GM12878 (cell line): ENCODE measurements around the gene S100A12. TPM values are rescaled to one million over a fixed set of nuclear protein-coding genes. Genes with fewer than 3 reads are reported as not detected.

Source experiments
- ATAC-seq: fragments of 200-7000 bp; cut with Tn5 transposase; 3 replicates; pipeline ENCODE4 v1.9.1; 2020; ENCODE audit warnings: mild to moderate bottlenecking, moderate library complexity
- BruUV-seq: library from RNA; stranded (reverse); fragments of 400-500 nt; replicated peaks from 2 replicates; lab custom pipeline; 2021; lab: Mats Ljungman, UMichigan
- CTCF ChIA-PET: fragments of 300-600 bp; sonication (Branson Sonifier 250); formaldehyde crosslinking; extraction: SDS; loops from one replicate; lab custom pipeline; 2021; ENCODE audit warnings: inconsistent platforms; lab: Yijun Ruan, JAX
- POLR2A ChIA-PET: fragments of 350-600 bp; formaldehyde crosslinking; extraction: SDS; loops from one replicate; lab custom pipeline; 2021; ENCODE audit warnings: inconsistent platforms; lab: Charles Lee
- RAD21 ChIA-PET: fragments of 300-600 bp; sonication (Branson Sonifier 250); formaldehyde crosslinking; loops from one replicate; lab custom pipeline; 2023; ENCODE audit warnings: antibody characterized with exemption; ENCODE audit not compliant: unreplicated experiment; lab: Charles Lee
- SMC1A ChIA-PET: fragments of 300-600 bp; sonication (Branson Sonifier 250); formaldehyde crosslinking; loops from one replicate; lab custom pipeline; 2023; ENCODE audit not compliant: unreplicated experiment, uncharacterized antibody; lab: Charles Lee
- DNase-seq: peaks from one replicate; pipeline ENCODE4 v3.0.0-alpha.2; 2011; ENCODE audit warnings: low read depth, low spot score
- FAIRE-seq: peaks from 3 replicates; lab custom pipeline; 2011; peaks lifted over from hg19 to GRCh38; lab: Jason Lieb, UNC
- H2AFZ ChIP-seq: 2 replicates; pipeline ENCODE4 v1.6.0; 2011; ENCODE audit warnings: low read depth, low read length, control low read depth; ENCODE audit not compliant: control insufficient read depth
- H3K27ac ChIP-seq: 2 replicates; pipeline ENCODE4 v1.5.1; 2011; ENCODE audit warnings: control low read depth; ENCODE audit not compliant: control insufficient read depth, insufficient read depth
- H3K27me3 ChIP-seq, 2 experiments: replicated peaks in 1 of 2; 2 replicates each; pipeline versions ENCODE4 v1.6.0 to v1.6.1; 2011; ENCODE audit warnings: low read length in 1 of 2; ENCODE audit not compliant: control insufficient read depth in 2 of 2, insufficient read depth in 2 of 2
- H3K36me3 ChIP-seq, 2 experiments: 2 replicates each; pipeline ENCODE4 v1.5.1; 2011; ENCODE audit warnings: low read length in 1 of 2; ENCODE audit not compliant: control insufficient read depth in 2 of 2, insufficient read depth in 2 of 2
- H3K4me1 ChIP-seq: 2 replicates; pipeline ENCODE4 v1.6.1; 2011; ENCODE audit warnings: mild to moderate bottlenecking, low read length, moderate library complexity, mixed read lengths; ENCODE audit not compliant: control insufficient read depth, insufficient read depth
- H3K4me2 ChIP-seq: 2 replicates; pipeline ENCODE4 v1.6.0; 2011; ENCODE audit warnings: control low read depth; ENCODE audit not compliant: control insufficient read depth, insufficient read depth
- H3K4me3 ChIP-seq: fragments of 200-600 bp; sonication (generic); 2 replicates; pipeline ENCODE4 v1.5.1; 2016
- H3K79me2 ChIP-seq: 2 replicates; pipeline ENCODE4 v1.6.0; 2011; ENCODE audit warnings: low read length; ENCODE audit not compliant: control insufficient read depth, insufficient read depth
- H3K9ac ChIP-seq: 2 replicates; pipeline ENCODE4 v1.8.0; 2011; ENCODE audit warnings: low read length, control low read depth, mixed read lengths; ENCODE audit not compliant: control insufficient read depth, insufficient read depth
- H3K9me3 ChIP-seq: replicated peaks from 3 replicates; pipeline ENCODE4 v1.5.1; 2011; ENCODE audit warnings: mild to moderate bottlenecking, low read length; ENCODE audit not compliant: control insufficient read depth, insufficient read depth
- H4K20me1 ChIP-seq: 2 replicates; pipeline ENCODE4 v1.6.0; 2011; ENCODE audit not compliant: control insufficient read depth, insufficient read depth
- ATF7 ChIP-seq: fragments of 450-650 bp; IDR thresholded peaks from 2 replicates; pipeline ENCODE4 v1.6.1; 2016; ENCODE audit warnings: low read depth, mild to moderate bottlenecking
- BACH1 ChIP-seq: fragments of 450-650 bp; IDR thresholded peaks from 2 replicates; pipeline ENCODE4 v1.6.1; 2017; ENCODE audit warnings: mild to moderate bottlenecking, borderline replicate concordance
- CBFB ChIP-seq: IDR thresholded peaks from 2 replicates; pipeline ENCODE4 v1.6.1; 2016; ENCODE audit warnings: antibody characterized with exemption, low read depth
- DPF2 ChIP-seq: fragments of 450-650 bp; IDR thresholded peaks from 2 replicates; pipeline ENCODE4 v1.6.1; 2017; ENCODE audit warnings: mild to moderate bottlenecking
- EED ChIP-seq: sonication (generic); IDR thresholded peaks from 2 replicates; pipeline ENCODE4 v1.6.1; 2016; ENCODE audit warnings: antibody characterized with exemption, low read depth
- ESRRA ChIP-seq: IDR thresholded peaks from 2 replicates; pipeline ENCODE4 v1.6.1; 2012; ENCODE audit warnings: mild to moderate bottlenecking, low read length, improper control_type of control experiment
- ETV6 ChIP-seq, 2 experiments: fragments of 450-650 bp in 1 of 2; IDR thresholded peaks in 1 of 2; conservative IDR thresholded peaks in 1 of 2; 2 replicates each; pipeline ENCODE4 v1.6.1; 2014; ENCODE audit warnings: antibody characterized with exemption in 1 of 2, borderline replicate concordance in 1 of 2, low read depth in 1 of 2, mild to moderate bottlenecking in 1 of 2, moderate library complexity in 1 of 2
- FOXM1 ChIP-seq: IDR thresholded peaks from 2 replicates; pipeline ENCODE4 v1.6.1; 2012; ENCODE audit warnings: low read depth, mild to moderate bottlenecking, inconsistent platforms, low read length, moderate library complexity
- HDAC2 ChIP-seq: fragments of 200-600 bp; sonication (generic); IDR thresholded peaks from 2 replicates; pipeline ENCODE4 v1.6.1; 2017
- HDGF ChIP-seq: fragments of 450-650 bp; IDR thresholded peaks from 2 replicates; pipeline ENCODE4 v1.6.1; 2016; ENCODE audit warnings: antibody characterized with exemption
- KDM1A ChIP-seq: fragments of 200-600 bp; sonication (generic); IDR thresholded peaks from 2 replicates; pipeline ENCODE4 v1.6.1; 2016; ENCODE audit warnings: borderline replicate concordance
- NFIC ChIP-seq: IDR thresholded peaks from 2 replicates; pipeline ENCODE4 v1.6.1; 2012; ENCODE audit warnings: low read depth, mild to moderate bottlenecking, inconsistent platforms, low read length, moderate library complexity
- PAX8 ChIP-seq: fragments of 450-650 bp; IDR thresholded peaks from 2 replicates; pipeline ENCODE4 v1.6.1; 2017; ENCODE audit warnings: mild to moderate bottlenecking, moderate library complexity
- POLR2AphosphoS5 ChIP-seq: IDR thresholded peaks from 2 replicates; pipeline ENCODE4 v1.6.1; 2011; ENCODE audit warnings: mild to moderate bottlenecking, low read length, inconsistent platforms
- SIX5 ChIP-seq: IDR thresholded peaks from 2 replicates; pipeline ENCODE4 v1.6.1; 2011; ENCODE audit warnings: mild to moderate bottlenecking, low read depth, low read length, moderate library complexity; ENCODE audit not compliant: severe bottlenecking
- TARDBP ChIP-seq: IDR thresholded peaks from 2 replicates; pipeline ENCODE4 v1.6.1; 2016; ENCODE audit warnings: borderline replicate concordance
- ZNF217 ChIP-seq: fragments of 450-650 bp; IDR thresholded peaks from 2 replicates; pipeline ENCODE4 v1.6.1; 2017; ENCODE audit warnings: antibody characterized with exemption, mild to moderate bottlenecking
- WGBS: methylation state at CpG from one replicate; pipeline ENCODE4 v1.1.6; 2016; ENCODE audit warnings: low lambda C conversion rate; ENCODE audit not compliant: insufficient replicate concordance, insufficient coverage; ENCODE audit errors: missing lambda C conversion rate; 5-methylcytosine and 5-hydroxymethylcytosine counted together
- in situ Hi-C: fragments of 300-500 bp; cut with MboI; formaldehyde crosslinking; loops from 9 replicates; pipeline ENCODE4 v1.14.3; 2018; ENCODE audit warnings: mixed read lengths
- intact Hi-C: fragments of 100-400 bp; cut with micrococcal nuclease; formaldehyde crosslinking; loops from one replicate; pipeline ENCODE4 v1.14.2; 2022; ENCODE audit not compliant: unreplicated experiment
- polyA plus RNA-seq, 11 experiments: library from polyadenylated mRNA; depleted of rRNA in 4 of 11; unstranded in 6 of 11; stranded (reverse) in 5 of 11; fragments of >200 nt; fragmentation: Nextera tagmentation in 4 of 11; fragmentation: Illumina TruSeq in 1 of 11; extraction: Ambion mirVana in 4 of 11; extraction: Trizol in 1 of 11; gene quantifications; 1 replicate in 1 of 11; 2 replicates in 10 of 11; pipeline versions ENCODE4 v1.2.1 to v1.2.3, GENCODE V29; 2011 to 2016; ENCODE audit warnings: inconsistent platforms in 2 of 11, missing spikeins in 2 of 11, low read depth in 1 of 11
- total RNA-seq, 4 experiments: library from RNA; depleted of rRNA in 3 of 4; stranded (reverse); fragments of >200 nt in 3 of 4; fragmentation: Illumina TruSeq in 1 of 4; extraction: Trizol in 1 of 4; gene quantifications; 2 replicates each; pipeline versions ENCODE4 v1.2.1 to v1.2.3, GENCODE V29; 2013 to 2021
- TF ChIP-seq, protein P1 (sequence below): fragments of 450-650 bp; IDR thresholded peaks from 2 replicates; pipeline ENCODE4 v1.6.1; 2016; ENCODE audit warnings: mild to moderate bottlenecking
- TF ChIP-seq, protein P2 (sequence below): fragments of 450-650 bp; formaldehyde crosslinking; IDR thresholded peaks from 2 replicates; pipeline ENCODE4 v1.4.0; 2022; ENCODE audit warnings: mild to moderate bottlenecking, moderate library complexity
- TF ChIP-seq, protein P3 (sequence below): IDR thresholded peaks from 2 replicates; pipeline ENCODE4 v1.6.1; 2012; ENCODE audit warnings: low read depth, low read length, improper control_type of control experiment

S100A12 gene
- total and polyA plus RNA-seq, 10 of the 15 experiments (the other 5 are each of a cell fraction or from before 2014, with no cell fraction given): not detected

- Histone ChIP-seq H3K9me3 (no peaks in the 10 kb centered on the region), H3K36me3 (no peaks in the 10 kb centered on the region), H2AFZ (no peak overlapping the region), H3K4me1 (no peaks in the 10 kb centered on the region), H3K27ac (no peak overlapping the region), H3K9ac (no peak overlapping the region), H3K4me3 (no peak overlapping the region), H3K27me3 (no peaks in the 10 kb centered on the region), H4K20me1 (no peaks in the 10 kb centered on the region), H3K79me2 (no peaks in the 10 kb centered on the region), H3K4me2 (no peak overlapping the region)
- WGBS: 7% methylated on average over 6 of the region's 6 CpGs
- ATAC-seq: no peak
- ChIA-PET CTCF (no interaction called here), POLR2A (no interaction called here), RAD21 (no interaction called here), SMC1A (no interaction called here)
- FAIRE-seq: no peak
- no peak for TF ChIP-seq FOXM1
- no peak for TF ChIP-seq HDAC2
- TF ChIP-seq TARDBP: no peak
- TF ChIP-seq EED: no peak
- TF ChIP-seq NFIC: no peak
- TF ChIP-seq DPF2: no peak
- TF ChIP-seq ATF7: no peak
- TF ChIP-seq POLR2AphosphoS5: no peak
- no peak for TF ChIP-seq ZNF217
- TF ChIP-seq, protein P1, sequence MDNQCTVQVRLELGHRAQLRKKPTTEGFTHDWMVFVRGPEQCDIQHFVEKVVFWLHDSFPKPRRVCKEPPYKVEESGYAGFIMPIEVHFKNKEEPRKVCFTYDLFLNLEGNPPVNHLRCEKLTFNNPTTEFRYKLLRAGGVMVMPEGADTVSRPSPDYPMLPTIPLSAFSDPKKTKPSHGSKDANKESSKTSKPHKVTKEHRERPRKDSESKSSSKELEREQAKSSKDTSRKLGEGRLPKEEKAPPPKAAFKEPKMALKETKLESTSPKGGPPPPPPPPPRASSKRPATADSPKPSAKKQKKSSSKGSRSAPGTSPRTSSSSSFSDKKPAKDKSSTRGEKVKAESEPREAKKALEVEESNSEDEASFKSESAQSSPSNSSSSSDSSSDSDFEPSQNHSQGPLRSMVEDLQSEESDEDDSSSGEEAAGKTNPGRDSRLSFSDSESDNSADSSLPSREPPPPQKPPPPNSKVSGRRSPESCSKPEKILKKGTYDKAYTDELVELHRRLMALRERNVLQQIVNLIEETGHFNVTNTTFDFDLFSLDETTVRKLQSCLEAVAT: no peak
- TF ChIP-seq KDM1A: no peak
- no peak for TF ChIP-seq BACH1
- TF ChIP-seq HDGF: no peak
- TF ChIP-seq ETV6 (conservative IDR thresholded peaks at IDR 0.05 in 1 of 2, IDR thresholded peaks at IDR 0.05 in 1 of 2; ENCODE audit: borderline replicate concordance in 1 of 2, low read depth in 1 of 2): no peak
- no peak for TF ChIP-seq ESRRA
- no peak for TF ChIP-seq PAX8
- no peak for TF ChIP-seq CBFB
- no peak for TF ChIP-seq SIX5
- TF ChIP-seq, protein P2, sequence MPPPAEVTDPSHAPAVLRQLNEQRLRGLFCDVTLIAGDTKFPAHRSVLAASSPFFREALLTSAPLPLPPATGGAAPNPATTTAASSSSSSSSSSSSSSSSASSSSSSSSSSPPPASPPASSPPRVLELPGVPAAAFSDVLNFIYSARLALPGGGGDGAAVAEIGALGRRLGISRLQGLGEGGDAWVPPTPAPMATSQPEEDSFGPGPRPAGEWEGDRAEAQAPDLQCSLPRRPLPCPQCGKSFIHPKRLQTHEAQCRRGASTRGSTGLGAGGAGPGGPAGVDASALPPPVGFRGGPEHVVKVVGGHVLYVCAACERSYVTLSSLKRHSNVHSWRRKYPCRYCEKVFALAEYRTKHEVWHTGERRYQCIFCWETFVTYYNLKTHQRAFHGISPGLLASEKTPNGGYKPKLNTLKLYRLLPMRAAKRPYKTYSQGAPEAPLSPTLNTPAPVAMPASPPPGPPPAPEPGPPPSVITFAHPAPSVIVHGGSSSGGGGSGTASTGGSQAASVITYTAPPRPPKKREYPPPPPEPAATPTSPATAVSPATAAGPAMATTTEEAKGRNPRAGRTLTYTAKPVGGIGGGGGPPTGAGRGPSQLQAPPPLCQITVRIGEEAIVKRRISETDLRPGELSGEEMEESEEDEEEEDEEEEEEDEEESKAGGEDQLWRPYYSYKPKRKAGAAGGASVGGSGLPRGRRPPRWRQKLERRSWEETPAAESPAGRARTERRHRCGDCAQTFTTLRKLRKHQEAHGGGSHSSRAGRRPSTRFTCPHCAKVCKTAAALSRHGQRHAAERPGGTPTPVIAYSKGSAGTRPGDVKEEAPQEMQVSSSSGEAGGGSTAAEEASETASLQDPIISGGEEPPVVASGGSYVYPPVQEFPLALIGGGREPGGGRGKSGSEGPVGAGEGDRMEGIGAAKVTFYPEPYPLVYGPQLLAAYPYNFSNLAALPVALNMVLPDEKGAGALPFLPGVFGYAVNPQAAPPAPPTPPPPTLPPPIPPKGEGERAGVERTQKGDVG (CRISPR knock-in tag): no peak
- TF ChIP-seq, protein P3, sequence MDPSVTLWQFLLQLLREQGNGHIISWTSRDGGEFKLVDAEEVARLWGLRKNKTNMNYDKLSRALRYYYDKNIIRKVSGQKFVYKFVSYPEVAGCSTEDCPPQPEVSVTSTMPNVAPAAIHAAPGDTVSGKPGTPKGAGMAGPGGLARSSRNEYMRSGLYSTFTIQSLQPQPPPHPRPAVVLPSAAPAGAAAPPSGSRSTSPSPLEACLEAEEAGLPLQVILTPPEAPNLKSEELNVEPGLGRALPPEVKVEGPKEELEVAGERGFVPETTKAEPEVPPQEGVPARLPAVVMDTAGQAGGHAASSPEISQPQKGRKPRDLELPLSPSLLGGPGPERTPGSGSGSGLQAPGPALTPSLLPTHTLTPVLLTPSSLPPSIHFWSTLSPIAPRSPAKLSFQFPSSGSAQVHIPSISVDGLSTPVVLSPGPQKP: no peak
- DNase-seq: no peak
- BruUV-seq: no TSS peak
- in situ Hi-C loops: no loop called here
- intact Hi-C loops: no loop called here
These were observed 9.2 kb downstream of the S100A12 start for GRCh38 chr1:153366261-153366660.
